ENCODE results near the gene DCLK2. TPM values are rescaled to one million over a fixed set of nuclear protein-coding genes. Genes with fewer than 3 reads are reported as not detected.

The DCLK2 gene
- polyA plus RNA-seq, 1 of the 3 experiments (the other 2 are of a cell fraction): 10.1 TPM

GRCh38 chr4:150232029-150232428 lies 153.8 kb downstream of the DCLK2 start:
- Histone ChIP-seq H3K79me2 (ENCODE audit: insufficient read depth) (no peaks in the 10 kb centered on the region; the same call in 1 of the 2 replicates), H3K36me3 (replicated peaks in 1 of 2; ENCODE audit: control insufficient read depth in 1 of 2, insufficient read depth in 2 of 2, low read length in 1 of 2) (peaks cover 28 to 37% of the 10 kb centered on the region in 2 experiments), H3K9ac (no peak overlapping the region), H4K20me1 (ENCODE audit: insufficient read depth) (no peaks in the 10 kb centered on the region), H2AFZ (ENCODE audit: low read depth) (no peak overlapping the region), H3K9me2 (no peaks in the 10 kb centered on the region), H3K4me1 (ENCODE audit: control insufficient read depth in 1 of 2, insufficient read depth in 2 of 2, low read depth in 1 of 2, low read length in 1 of 2) (peaks cover 24 to 53% of the 10 kb centered on the region in 2 experiments), H3K27ac (ENCODE audit: low read depth in 2 of 2, low read length in 1 of 2) (peak overlapping the region; percentile 47 to 82; a peak in 3 of 4 replicates), H3F3A (replicated peaks; ENCODE audit: insufficient read depth) (peaks cover 44% of the 10 kb centered on the region), H3K27me3 (ENCODE audit: insufficient read depth) (no peaks in the 10 kb centered on the region), H3K4me3 (ENCODE audit: low read depth in 2 of 2, low read length in 1 of 2) (no peak overlapping the region), H3K9me3 (no peaks in the 10 kb centered on the region), H3K4me2 (no peak overlapping the region)
- no peak for DNase-seq
- CTCF ChIA-PET: interaction anchor here (0.6 to 2.9 kb wide), 4 partner anchors 8 to 221 kb away, joined by 3 to 17 read pairs (median 4); no protein-coding TSS in a partner anchor
- TF ChIP-seq GABPA (IDR thresholded peaks at IDR 0.05; ENCODE audit: low read depth) (no peak), POLR2AphosphoS5 (IDR thresholded peaks at IDR 0.05; ENCODE audit: low read depth, low read length) (no peak), FOSL2 (IDR thresholded peaks at IDR 0.05; ENCODE audit: borderline replicate concordance, low read depth) (no peak), TEAD4 (IDR thresholded peaks at IDR 0.05; ENCODE audit: borderline replicate concordance, insufficient read depth) (no peak), ELF1 (IDR thresholded peaks at IDR 0.05) (no peak), FOXJ3 (CRISPR knock-in tag; IDR thresholded peaks at IDR 0.05) (no peak), MEF2A (IDR thresholded peaks at IDR 0.05; ENCODE audit: borderline replicate concordance, low read depth) (no peak), TAF1 (IDR thresholded peaks at IDR 0.05; ENCODE audit: borderline replicate concordance, low read depth, low read length) (no peak), RCOR1 (IDR thresholded peaks at IDR 0.05; ENCODE audit: low read length) (no peak), USF2 (IDR thresholded peaks at IDR 0.05; ENCODE audit: borderline replicate concordance, low read depth, low read length) (no peak), EZH2phosphoT487 (IDR thresholded peaks at IDR 0.05; ENCODE audit: borderline replicate concordance, low read depth) (no peak), GATA2 (CRISPR knock-in tag; IDR thresholded peaks at IDR 0.05) (no peak), SIN3A (IDR thresholded peaks at IDR 0.05; ENCODE audit: borderline replicate concordance, low read depth, low read length) (no peak), FOXM1 (IDR thresholded peaks at IDR 0.05; ENCODE audit: low read depth) (no peak)
- TF ChIP-seq, protein P1, sequence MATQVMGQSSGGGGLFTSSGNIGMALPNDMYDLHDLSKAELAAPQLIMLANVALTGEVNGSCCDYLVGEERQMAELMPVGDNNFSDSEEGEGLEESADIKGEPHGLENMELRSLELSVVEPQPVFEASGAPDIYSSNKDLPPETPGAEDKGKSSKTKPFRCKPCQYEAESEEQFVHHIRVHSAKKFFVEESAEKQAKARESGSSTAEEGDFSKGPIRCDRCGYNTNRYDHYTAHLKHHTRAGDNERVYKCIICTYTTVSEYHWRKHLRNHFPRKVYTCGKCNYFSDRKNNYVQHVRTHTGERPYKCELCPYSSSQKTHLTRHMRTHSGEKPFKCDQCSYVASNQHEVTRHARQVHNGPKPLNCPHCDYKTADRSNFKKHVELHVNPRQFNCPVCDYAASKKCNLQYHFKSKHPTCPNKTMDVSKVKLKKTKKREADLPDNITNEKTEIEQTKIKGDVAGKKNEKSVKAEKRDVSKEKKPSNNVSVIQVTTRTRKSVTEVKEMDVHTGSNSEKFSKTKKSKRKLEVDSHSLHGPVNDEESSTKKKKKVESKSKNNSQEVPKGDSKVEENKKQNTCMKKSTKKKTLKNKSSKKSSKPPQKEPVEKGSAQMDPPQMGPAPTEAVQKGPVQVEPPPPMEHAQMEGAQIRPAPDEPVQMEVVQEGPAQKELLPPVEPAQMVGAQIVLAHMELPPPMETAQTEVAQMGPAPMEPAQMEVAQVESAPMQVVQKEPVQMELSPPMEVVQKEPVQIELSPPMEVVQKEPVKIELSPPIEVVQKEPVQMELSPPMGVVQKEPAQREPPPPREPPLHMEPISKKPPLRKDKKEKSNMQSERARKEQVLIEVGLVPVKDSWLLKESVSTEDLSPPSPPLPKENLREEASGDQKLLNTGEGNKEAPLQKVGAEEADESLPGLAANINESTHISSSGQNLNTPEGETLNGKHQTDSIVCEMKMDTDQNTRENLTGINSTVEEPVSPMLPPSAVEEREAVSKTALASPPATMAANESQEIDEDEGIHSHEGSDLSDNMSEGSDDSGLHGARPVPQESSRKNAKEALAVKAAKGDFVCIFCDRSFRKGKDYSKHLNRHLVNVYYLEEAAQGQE (IDR thresholded peaks at IDR 0.05; ENCODE audit: low read depth, low read length): no peak
- TF ChIP-seq, protein P2, sequence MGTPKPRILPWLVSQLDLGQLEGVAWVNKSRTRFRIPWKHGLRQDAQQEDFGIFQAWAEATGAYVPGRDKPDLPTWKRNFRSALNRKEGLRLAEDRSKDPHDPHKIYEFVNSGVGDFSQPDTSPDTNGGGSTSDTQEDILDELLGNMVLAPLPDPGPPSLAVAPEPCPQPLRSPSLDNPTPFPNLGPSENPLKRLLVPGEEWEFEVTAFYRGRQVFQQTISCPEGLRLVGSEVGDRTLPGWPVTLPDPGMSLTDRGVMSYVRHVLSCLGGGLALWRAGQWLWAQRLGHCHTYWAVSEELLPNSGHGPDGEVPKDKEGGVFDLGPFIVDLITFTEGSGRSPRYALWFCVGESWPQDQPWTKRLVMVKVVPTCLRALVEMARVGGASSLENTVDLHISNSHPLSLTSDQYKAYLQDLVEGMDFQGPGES (IDR thresholded peaks at IDR 0.05; ENCODE audit: low read depth, low read length): no peak
- WGBS (ENCODE audit: low lambda C conversion rate): 74% methylated on average over 6 of the region's 6 CpGs
- POLR2A ChIA-PET: no interaction called here

Measured in SK-N-SH (cell line).